WI38 (cell line): Measurements from ENCODE around the gene GSX1.

ENCODE experiments used
- H3K4me3 ChIP-seq: 2 replicates; pipeline ENCODE4 v1.5.1; 2011; ENCODE audit warnings: low read depth, mild to moderate bottlenecking, control low read depth, low read length
- TF ChIP-seq, protein P1 (sequence below): IDR thresholded peaks from 2 replicates; pipeline ENCODE4 v1.5.1; 2012; ENCODE audit warnings: low read depth, mild to moderate bottlenecking, control low read depth, low read length

The GSX1 gene

GRCh38 chr13:27789153-27789494 is 3.2 kb upstream of the GSX1 start:
- TF ChIP-seq, protein P1, sequence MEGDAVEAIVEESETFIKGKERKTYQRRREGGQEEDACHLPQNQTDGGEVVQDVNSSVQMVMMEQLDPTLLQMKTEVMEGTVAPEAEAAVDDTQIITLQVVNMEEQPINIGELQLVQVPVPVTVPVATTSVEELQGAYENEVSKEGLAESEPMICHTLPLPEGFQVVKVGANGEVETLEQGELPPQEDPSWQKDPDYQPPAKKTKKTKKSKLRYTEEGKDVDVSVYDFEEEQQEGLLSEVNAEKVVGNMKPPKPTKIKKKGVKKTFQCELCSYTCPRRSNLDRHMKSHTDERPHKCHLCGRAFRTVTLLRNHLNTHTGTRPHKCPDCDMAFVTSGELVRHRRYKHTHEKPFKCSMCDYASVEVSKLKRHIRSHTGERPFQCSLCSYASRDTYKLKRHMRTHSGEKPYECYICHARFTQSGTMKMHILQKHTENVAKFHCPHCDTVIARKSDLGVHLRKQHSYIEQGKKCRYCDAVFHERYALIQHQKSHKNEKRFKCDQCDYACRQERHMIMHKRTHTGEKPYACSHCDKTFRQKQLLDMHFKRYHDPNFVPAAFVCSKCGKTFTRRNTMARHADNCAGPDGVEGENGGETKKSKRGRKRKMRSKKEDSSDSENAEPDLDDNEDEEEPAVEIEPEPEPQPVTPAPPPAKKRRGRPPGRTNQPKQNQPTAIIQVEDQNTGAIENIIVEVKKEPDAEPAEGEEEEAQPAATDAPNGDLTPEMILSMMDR = no peak
- H3K4me3 ChIP-seq = no peak overlapping the region

DNA sequence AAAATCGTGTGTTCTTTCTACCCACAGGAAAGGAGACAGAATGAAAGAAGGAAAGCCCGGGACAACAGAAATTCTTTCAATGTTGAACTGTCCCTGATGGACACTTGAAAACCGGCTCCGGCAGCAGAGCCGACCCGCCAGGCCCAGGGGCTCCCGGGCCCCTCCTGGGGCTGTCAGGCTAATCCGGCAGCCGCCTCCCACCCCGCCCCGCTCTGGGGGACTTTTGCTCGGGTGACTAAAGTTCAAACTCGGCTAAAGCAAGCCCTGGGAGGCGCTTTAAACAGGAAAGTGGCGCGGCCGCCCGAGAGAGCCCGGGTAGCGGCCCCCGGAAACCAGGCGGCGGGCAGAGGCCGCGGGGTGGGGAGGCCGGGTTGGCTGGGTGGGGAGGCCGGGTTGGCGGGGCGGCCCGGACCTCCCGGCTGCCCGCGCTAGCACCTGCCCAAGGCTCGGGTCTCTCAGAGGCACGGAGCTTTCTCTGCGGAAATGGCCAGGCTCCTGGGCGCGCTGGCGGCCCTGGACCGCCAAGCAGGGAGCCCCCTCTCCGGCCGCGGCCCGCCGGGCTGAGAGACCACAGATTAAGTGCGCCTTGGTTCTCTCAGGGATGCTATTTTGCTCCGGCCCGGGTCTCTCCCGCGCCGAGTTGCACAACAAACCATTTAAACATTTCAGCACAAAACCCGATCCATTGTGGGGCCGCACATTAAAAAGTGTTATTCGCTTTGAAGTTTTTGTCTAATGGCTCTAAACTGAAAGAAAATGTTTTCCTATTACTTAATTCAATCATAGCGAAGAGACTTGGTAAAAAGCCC is 2.6 kb upstream of the GSX1 start:
- TF ChIP-seq, protein P1 = no peak
- no peak overlapping the region for H3K4me3 ChIP-seq

GRCh38 chr13:27790523-27790922 is 1.8 kb upstream of the GSX1 start:
- peak overlapping the region; percentile 47; the same call in 1 of the 2 replicates for H3K4me3 ChIP-seq

DNA sequence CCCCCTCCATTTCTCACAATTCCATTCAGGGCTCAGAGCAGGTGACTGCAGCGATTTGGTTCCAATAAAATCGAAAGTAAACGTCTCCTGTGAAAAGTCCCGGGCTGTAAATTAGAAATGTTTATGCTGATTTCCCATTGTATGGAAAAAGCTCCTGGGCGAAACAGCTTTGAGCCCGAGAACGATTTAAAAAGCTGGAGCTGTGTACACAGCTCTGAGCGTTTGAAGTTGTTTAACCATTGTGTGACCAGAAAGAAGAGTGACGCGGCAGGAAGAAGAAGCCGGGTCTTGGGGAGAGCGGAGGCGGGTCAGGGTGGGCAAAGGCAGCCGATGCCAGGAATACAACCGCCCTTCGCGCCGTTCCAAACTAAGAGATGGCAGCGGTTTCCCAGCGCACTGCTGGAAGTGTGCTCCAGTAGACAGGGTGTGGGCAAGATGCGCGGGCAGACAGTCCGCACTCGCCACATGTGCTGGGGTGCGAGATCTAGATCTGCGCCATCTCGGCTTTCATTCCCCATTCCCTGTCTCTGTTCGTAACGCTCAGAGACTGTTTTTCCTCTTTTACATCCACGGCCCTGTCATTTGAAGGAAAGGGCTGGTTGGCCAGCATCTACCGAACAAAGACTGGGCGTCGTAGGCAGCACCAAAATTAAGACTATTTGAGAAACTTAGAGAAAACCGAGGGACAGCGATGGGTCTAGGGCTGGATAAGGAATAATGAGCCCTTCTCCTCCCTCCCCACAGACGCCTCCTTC is 960 bp upstream of the GSX1 start:
- TF ChIP-seq, protein P1 = no peak
- H3K4me3 ChIP-seq = peak overlapping the region; percentile 47

More at GRCh38 chr13:27790523-27790922, 1.8 kb upstream of the GSX1 start:
- TF ChIP-seq, protein P1 = no peak

- no peak overlapping the region for H3K4me3 ChIP-seq
- TF ChIP-seq, protein P1 = no peak
Measured at GRCh38 chr13:27791901-27792392, 336 bp upstream of the GSX1 start.

GRCh38 chr13:27793507-27794367 is 1.5 kb downstream of the GSX1 start:
- TF ChIP-seq, protein P1 = no peak
- no peak overlapping the region for H3K4me3 ChIP-seq
